Renal cortical epithelial cell (primary cell): ENCODE results near the gene PTGDS. TPM values are rescaled to one million over a fixed set of nuclear protein-coding genes. Genes with fewer than 3 reads are reported as not detected.

Experiments
- DNase-seq: peaks from one replicate; pipeline ENCODE4 v3.0.0-alpha.2; 2011; ENCODE audit warnings: low read depth
- total RNA-seq: library from RNA; depleted of rRNA; stranded (reverse); fragments of >200 nt; gene quantifications from 2 replicates; pipeline ENCODE4 v1.2.3, GENCODE V29; 2014

The PTGDS gene
- total RNA-seq, 1 donor from 2014 or later, result 0.45 TPM

- no peak for DNase-seq
These were observed 31.7 kb upstream of the PTGDS start for GRCh38 chr9:136945333-136946227.

DNA sequence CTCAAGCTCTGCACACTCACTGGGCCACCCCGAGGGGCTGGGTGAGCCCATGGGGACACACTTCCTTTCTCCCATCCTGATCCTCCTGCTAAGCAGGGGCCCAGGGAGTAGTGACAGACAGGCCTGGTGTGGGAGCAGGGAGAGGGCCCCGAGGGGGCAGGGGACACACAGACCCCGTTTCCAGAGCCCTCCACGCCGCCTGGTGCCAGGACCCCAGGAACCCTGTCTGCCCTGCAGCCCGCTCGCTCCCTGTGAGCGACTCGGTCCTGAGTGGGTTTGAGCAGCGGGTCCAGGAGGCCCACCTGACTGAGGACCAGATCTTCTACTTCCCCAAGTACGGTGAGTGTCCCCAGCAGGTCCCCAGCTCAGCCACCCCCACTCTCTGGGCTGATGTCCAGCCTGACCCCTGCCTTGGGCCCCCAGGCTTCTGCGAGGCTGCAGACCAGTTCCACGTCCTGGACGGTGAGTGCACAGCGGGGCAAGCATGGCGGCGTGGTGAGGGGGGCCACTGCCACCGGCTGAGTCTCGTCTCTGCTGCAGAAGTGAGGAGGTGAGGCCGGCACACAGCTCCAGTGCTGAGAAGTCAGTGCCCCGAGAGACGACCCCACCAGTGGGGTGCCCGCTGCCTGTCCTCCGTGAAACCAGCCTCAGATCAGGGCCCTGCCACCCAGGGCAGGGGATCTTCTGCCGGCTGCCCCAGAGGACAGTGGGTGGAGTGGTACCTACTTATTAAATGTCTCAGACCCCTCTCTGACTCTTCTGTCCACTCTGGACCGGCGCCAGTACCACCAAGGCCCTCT, 30.9 kb upstream of the PTGDS start:
- DNase-seq, result no peak

DNA sequence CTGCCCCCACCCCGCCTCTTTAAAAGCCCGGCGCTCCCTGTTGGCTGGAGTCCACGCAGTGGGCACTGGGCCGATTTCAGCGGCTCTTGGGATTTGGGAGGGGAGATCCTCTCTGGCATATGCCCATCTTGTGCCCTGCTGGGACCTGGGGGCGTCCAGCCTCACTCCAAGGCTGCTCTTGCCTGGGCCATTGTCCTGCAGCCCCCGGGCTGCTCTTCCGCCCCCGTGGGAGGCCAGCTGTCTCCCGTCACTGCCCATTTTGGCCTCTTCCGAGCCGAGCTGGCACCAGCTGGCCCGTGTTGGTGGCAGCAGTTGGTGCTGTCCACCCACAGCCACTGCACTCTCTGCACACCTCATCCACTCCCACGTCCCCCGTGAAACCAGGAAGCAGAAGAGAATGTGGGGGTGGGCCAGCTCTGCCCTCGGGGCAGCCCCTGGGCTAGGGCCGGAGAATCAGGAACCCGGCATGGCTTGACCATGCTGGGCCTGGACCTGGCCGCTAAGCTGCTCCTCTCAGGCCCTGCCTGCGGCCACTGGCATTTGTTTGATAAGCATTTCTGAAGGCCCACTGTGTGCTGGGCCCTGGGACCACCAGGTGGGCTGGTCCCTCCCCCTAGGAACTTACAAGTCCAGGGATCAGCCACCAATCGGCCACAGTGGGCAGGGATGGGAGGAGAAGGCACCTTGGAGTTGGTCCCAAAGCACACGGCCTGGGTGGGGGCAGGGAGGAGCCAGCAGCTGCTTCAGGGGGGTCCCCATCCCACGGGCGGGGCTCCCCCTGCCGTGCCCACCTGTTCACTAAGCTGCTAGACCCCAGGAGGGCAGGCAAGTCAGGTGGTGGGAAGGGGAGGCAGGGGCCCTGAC, 30.0 kb upstream of the PTGDS start:
- no peak for DNase-seq

- peak; percentile 51 for DNase-seq
These were observed 29.3 kb upstream of the PTGDS start for GRCh38 chr9:136947955-136948510.

GRCh38 chr9:136949239-136949816, 28.0 kb upstream of the PTGDS start:
- DNase-seq, result peak; percentile 10

GRCh38 chr9:136949817-136950655, 27.3 kb upstream of the PTGDS start:
- peak; percentile 81 for DNase-seq

- peak; percentile 18 for DNase-seq
These were observed 26.5 kb upstream of the PTGDS start for GRCh38 chr9:136950656-136951276.

DNA sequence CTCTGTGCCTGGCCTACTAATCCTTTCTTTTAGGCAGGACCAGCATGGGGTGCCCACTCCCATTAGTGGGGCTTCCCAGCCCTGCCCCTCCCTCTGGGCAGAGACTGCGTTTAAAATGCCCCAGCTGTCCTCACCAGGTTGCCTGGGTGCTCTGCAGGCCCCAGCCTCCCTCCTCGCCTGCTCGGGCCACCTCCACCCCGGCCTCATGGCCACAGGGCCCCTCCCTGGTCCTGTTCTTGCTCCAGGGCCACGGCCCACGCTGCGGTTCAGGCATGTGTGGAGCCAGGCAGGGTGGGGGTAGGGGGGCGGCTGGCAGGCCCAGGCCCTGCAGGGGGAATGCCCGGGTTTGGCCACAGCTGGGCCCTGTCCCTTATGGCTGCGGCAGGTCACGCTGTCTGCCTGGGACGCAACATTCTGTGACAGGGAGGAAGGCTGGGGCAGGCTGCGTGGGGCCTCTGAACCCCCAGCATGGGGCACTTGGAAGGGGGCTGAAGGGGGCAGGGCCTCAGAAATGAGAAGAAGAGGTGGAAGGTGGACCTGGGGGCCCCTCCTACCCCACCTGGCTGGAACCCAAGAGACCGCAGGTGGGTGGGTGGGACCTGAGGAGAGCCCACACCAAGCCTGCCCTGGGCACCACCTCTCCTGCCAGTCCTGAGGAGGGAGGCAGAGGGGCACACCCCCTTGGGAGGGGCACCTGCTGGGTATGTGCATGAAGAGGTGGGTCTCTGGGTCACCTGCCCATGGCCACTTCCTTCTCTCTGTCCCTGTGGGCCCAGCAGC, 25.6 kb upstream of the PTGDS start, which contains the start of gene LCN12:
Gene LCN12 (plus strand): TSS at position 733 of the 780 bp plus-strand sequence. CDS start 55 bp downstream, outside the sequence.
- DNase-seq, result no peak

DNA sequence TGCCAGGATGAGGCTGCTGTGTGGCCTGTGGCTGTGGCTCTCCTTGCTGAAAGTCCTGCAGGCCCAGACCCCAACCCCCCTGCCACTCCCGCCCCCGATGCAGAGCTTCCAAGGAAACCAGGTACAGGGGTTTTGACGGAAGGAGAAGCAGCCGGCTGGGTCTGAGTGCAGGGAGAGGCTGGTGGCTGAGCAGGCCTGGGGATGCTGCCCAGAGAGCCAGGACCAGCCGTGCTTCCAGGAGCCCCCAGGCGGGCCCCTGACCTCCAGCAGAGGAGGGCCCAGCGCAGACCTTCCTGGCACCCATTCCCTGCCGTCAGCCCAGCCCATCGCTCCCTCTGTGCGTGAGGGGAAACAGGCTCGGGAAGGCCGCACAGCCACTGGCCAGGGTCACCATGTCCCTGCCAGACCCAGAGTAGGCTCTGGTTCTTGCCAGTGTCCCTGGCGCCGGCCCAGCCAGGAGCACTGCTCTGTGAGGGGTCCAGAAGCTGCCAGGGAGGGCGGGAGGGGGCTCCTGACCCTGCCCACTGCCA, 24.9 kb upstream of the PTGDS start:
- no peak for DNase-seq

GRCh38 chr9:136952876-136953770, 24.2 kb upstream of the PTGDS start:
- DNase-seq, result no peak

DNA sequence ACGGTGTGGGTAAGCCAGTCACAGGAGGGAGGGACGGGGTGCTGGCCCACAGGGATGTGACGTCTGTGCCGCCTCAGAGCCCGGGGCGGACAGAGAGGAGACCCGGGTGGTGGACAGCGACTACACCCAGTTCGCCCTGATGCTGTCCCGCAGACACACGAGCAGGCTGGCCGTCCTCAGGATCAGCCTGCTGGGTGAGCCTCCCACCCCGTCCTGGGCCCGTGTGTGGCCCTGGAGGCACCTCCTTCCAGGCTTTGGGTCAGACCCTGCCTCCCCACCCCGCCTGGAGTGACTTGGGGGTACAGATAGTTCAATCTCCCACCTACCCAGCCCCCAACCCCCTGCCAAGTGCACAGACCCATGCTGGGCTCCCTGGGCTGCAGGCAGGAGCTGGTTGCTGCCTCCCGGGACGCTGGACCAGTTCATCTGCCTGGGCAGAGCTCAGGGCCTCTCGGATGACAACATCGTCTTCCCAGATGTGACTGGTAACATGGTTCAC, 23.5 kb upstream of the PTGDS start:
- no peak for DNase-seq

GRCh38 chr9:136954270-136955083, 22.8 kb upstream of the PTGDS start:
- DNase-seq, result no peak

GRCh38 chr9:136955202-136955942, 21.9 kb upstream of the PTGDS start:
- no peak for DNase-seq

GRCh38 chr9:136955943-136956335, 21.4 kb upstream of the PTGDS start:
- DNase-seq, result no peak

DNA sequence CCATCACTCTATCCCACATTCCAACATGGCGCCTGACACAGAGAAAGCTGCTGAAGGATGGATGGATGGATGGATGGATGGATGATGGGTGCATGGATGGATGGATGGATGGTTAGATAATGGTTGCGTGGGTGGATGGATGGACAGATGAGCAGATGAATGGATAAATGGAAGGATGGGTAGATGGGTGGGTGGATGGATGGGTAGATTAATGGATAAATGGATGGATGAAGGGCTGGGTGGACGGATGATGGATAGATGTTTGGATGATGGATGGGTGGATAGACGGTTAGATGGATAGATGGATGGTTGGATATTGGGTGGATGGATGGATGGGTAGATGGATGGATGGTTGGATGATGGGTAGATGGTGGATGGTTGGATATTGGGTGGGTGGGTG, 20.7 kb upstream of the PTGDS start:
- DNase-seq, result no peak

- DNase-seq, result no peak
These were observed 19.8 kb upstream of the PTGDS start for GRCh38 chr9:136957461-136957860.
